Right lobe of liver (tissue), 4 donors: Measurements from ENCODE around the gene PCED1A.

Experiments
- CTCF ChIP-seq, 4 donors: fragments of 200-600 bp in 3 of 4; fragments of 450-650 bp in 1 of 4; IDR thresholded peaks; one replicate each; pipeline versions ENCODE4 v1.5.1 to v1.8.0; 2016 to 2022; ENCODE audit warnings: antibody characterized with exemption in 4 of 4, mild to moderate bottlenecking in 2 of 4
- POLR2A ChIP-seq: fragments of 450-650 bp; IDR thresholded peaks from one replicate; pipeline ENCODE4 v1.6.1; 2017; ENCODE audit warnings: antibody characterized with exemption, mild to moderate bottlenecking
- donor health status: DM: no; HTN: no; CAD: no.
- donor health status: DM: no; HTN: no; CAD: no.
- donor health status: DM: no; HTN: yes; CAD: no.

GRCh38 chr20:2878515-2878914 is 38.1 kb upstream of the PCED1A start:
- TF ChIP-seq POLR2A (no peak), CTCF (IDR thresholded peaks at IDR 0.05) (no peak)
